Keratinocyte (primary cell): ENCODE measurements around the gene WDR1. TPM values are rescaled to one million over a fixed set of nuclear protein-coding genes. Genes with fewer than 3 reads are reported as not detected.

ENCODE experiments used
- DNase-seq: peaks from one replicate; pipeline ENCODE4 v3.0.0-alpha.2; 2011; ENCODE audit warnings: low read depth, missing footprints, low spot score
- FAIRE-seq: peaks from 2 replicates; lab custom pipeline; 2011; peaks lifted over from hg19 to GRCh38; lab: Jason Lieb, UNC
- H2AFZ ChIP-seq: 2 replicates; pipeline ENCODE4 v1.6.0; 2012; ENCODE audit warnings: low read length, control low read depth, inconsistent platforms; ENCODE audit not compliant: control insufficient read depth
- H3K27ac ChIP-seq: 2 replicates; pipeline ENCODE4 v1.5.1; 2011; ENCODE audit warnings: low read length; ENCODE audit not compliant: control insufficient read depth, insufficient read depth
- H3K27me3 ChIP-seq: 3 replicates; pipeline ENCODE4 v1.6.0; 2011; ENCODE audit warnings: low read length; ENCODE audit not compliant: control insufficient read depth, insufficient read depth; ENCODE audit errors: extremely low read depth
- H3K36me3 ChIP-seq, 2 experiments: 2 replicates in 1 of 2; 3 replicates in 1 of 2; pipeline ENCODE4 v1.5.1; 2011; ENCODE audit warnings: low read length in 2 of 2, mild to moderate bottlenecking in 1 of 2; ENCODE audit not compliant: control insufficient read depth in 2 of 2, insufficient read depth in 2 of 2; ENCODE audit errors: extremely low read depth in 1 of 2
- H3K4me1 ChIP-seq: 3 replicates; pipeline ENCODE4 v1.5.1; 2011; ENCODE audit warnings: low read length; ENCODE audit not compliant: control insufficient read depth, insufficient read depth; ENCODE audit errors: extremely low read depth
- H3K4me2 ChIP-seq: 3 replicates; pipeline ENCODE4 v1.6.0; 2011; ENCODE audit warnings: low read depth, low read length; ENCODE audit not compliant: control insufficient read depth, insufficient read depth; ENCODE audit errors: extremely low read depth
- H3K4me3 ChIP-seq, 3 experiments: fragments of 200-600 bp in 1 of 3; sonication (generic) in 1 of 3; 2 replicates in 2 of 3; 3 replicates in 1 of 3; pipeline ENCODE4 v1.5.1; 2011 to 2016; ENCODE audit warnings: low read length in 3 of 3, mild to moderate bottlenecking in 3 of 3, control low read depth in 2 of 3, inconsistent platforms in 1 of 3, low read depth in 1 of 3, mixed read lengths in 1 of 3, mixed run types in 1 of 3, moderate library complexity in 1 of 3; ENCODE audit not compliant: control insufficient read depth in 2 of 3, insufficient read depth in 2 of 3; ENCODE audit errors: extremely low read depth in 1 of 3
- H3K79me2 ChIP-seq: 2 replicates; pipeline ENCODE4 v1.6.0; 2012; ENCODE audit warnings: low read length; ENCODE audit not compliant: control insufficient read depth, insufficient read depth
- H3K9ac ChIP-seq: 3 replicates; pipeline ENCODE4 v1.6.0; 2011; ENCODE audit warnings: low read length; ENCODE audit not compliant: control insufficient read depth, insufficient read depth; ENCODE audit errors: extremely low read depth
- H3K9me1 ChIP-seq: 3 replicates; pipeline ENCODE4 v1.6.0; 2011; ENCODE audit warnings: low read length; ENCODE audit not compliant: control insufficient read depth, insufficient read depth; ENCODE audit errors: extremely low read depth
- H3K9me3 ChIP-seq: 2 replicates; pipeline ENCODE4 v1.5.1; 2012; ENCODE audit warnings: low read depth, low read length; ENCODE audit not compliant: control insufficient read depth
- H4K20me1 ChIP-seq: 3 replicates; pipeline ENCODE4 v1.6.0; 2011; ENCODE audit warnings: low read length; ENCODE audit not compliant: control insufficient read depth, insufficient read depth; ENCODE audit errors: extremely low read depth
- CTCF ChIP-seq, 3 experiments: IDR thresholded peaks in 1 of 3; conservative IDR thresholded peaks in 1 of 3; optimal IDR thresholded peaks in 1 of 3; 2 replicates in 2 of 3; 3 replicates in 1 of 3; pipeline versions ENCODE3 to v1.5.1; 2011; ENCODE audit warnings: low read length in 3 of 3, mild to moderate bottlenecking in 3 of 3, moderate library complexity in 2 of 3, control low read depth in 1 of 3, inconsistent platforms in 1 of 3; ENCODE audit not compliant: insufficient read depth in 2 of 3; ENCODE audit errors: extremely low read depth in 1 of 3
- EZH2 ChIP-seq: IDR thresholded peaks from one replicate; pipeline ENCODE4 v1.6.1; 2012; ENCODE audit warnings: inconsistent platforms, mild to moderate bottlenecking, low read length, moderate library complexity
- dilution Hi-C: fragments of 300-500 bp; cut with MboI; formaldehyde crosslinking; loops from one replicate; pipeline ENCODE4 v1.7.0; 2020; ENCODE audit warnings: low sequenced_read_pairs; ENCODE audit not compliant: extremely low pct_ligation_motif_present
- polyA plus RNA-seq, 5 experiments: library from polyadenylated mRNA; depleted of rRNA in 3 of 5; stranded (reverse) in 3 of 5; stranded (forward) in 1 of 5; unstranded in 1 of 5; fragments of >200 nt; gene quantifications; 1 replicate in 1 of 5; 2 replicates in 3 of 5; 3 replicates in 1 of 5; pipeline versions ENCODE4 v1.2.1 to v1.2.3, GENCODE V29; 2011 to 2012; ENCODE audit warnings: missing spikeins in 2 of 5, low read depth in 1 of 5, low replicate concordance in 1 of 5

The WDR1 gene
- polyA plus RNA-seq, 1 donor (not counting 4 experiments of a cell fraction or from before 2014, with no cell fraction given), result 423 TPM

- Histone ChIP-seq H3K4me1 (peaks cover 58% of the 10 kb centered on the region), H3K79me2 (peaks cover 85% of the 10 kb centered on the region), H3K9me3 (no peaks in the 10 kb centered on the region), H3K9me1 (peaks cover 18% of the 10 kb centered on the region), H2AFZ (no peak overlapping the region), H4K20me1 (peaks cover 50% of the 10 kb centered on the region), H3K4me3 (no peak overlapping the region), H3K27ac (no peak overlapping the region), H3K9ac (no peak overlapping the region), H3K4me2 (no peak overlapping the region), H3K36me3 (peaks cover 44 to 75% of the 10 kb centered on the region in 2 experiments), H3K27me3 (no peaks in the 10 kb centered on the region)
- TF ChIP-seq CTCF (optimal IDR thresholded peaks at IDR 0.05 in 1 of 3, IDR thresholded peaks at IDR 0.05 in 1 of 3, conservative IDR thresholded peaks at IDR 0.05 in 1 of 3; ENCODE audit: extremely low read depth in 1 of 3, insufficient read depth in 2 of 3, low read length in 3 of 3), result no peak
- TF ChIP-seq EZH2, result no peak
- DNase-seq (no peak), FAIRE-seq (no peak)
- dilution Hi-C loops, result no loop called here
Observed at GRCh38 chr4:10112658-10113284, 3.8 kb downstream of the WDR1 start.

- no peak overlapping the region for H3K27ac ChIP-seq
- TF ChIP-seq EZH2 (no peak), CTCF (optimal IDR thresholded peaks at IDR 0.05 in 1 of 3, IDR thresholded peaks at IDR 0.05 in 1 of 3, conservative IDR thresholded peaks at IDR 0.05 in 1 of 3; ENCODE audit: extremely low read depth in 1 of 3, insufficient read depth in 2 of 3, low read length in 3 of 3) (no peak)
- dilution Hi-C loops, result no loop called here
- peaks cover 20% of the 10 kb centered on the region for H3K9me1 ChIP-seq
- H3K4me3 ChIP-seq, result no peak overlapping the region
- no peak for DNase-seq
- no peak overlapping the region for H2AFZ ChIP-seq
- peaks cover 66% of the 10 kb centered on the region for H3K4me1 ChIP-seq
- peaks cover 47 to 86% of the 10 kb centered on the region in 2 experiments for H3K36me3 ChIP-seq
- no peak overlapping the region for H3K4me2 ChIP-seq
- peaks cover 95% of the 10 kb centered on the region for H3K79me2 ChIP-seq
- peaks cover 63% of the 10 kb centered on the region for H4K20me1 ChIP-seq
- no peak overlapping the region for H3K9ac ChIP-seq
- no peaks in the 10 kb centered on the region for H3K9me3 ChIP-seq
- FAIRE-seq, result no peak
- no peaks in the 10 kb centered on the region for H3K27me3 ChIP-seq
Observed at GRCh38 chr4:10111067-10111801, 5.4 kb downstream of the WDR1 start.
